ENCODE measurements around the gene PLCL2. TPM values are rescaled to one million over a fixed set of nuclear protein-coding genes. Genes with fewer than 3 reads are reported as not detected.

Gene PLCL2
- polyA plus RNA-seq, 1 experiment: 0.94 TPM

- peak overlapping the region; percentile 67 for H3K4me3 ChIP-seq (ENCODE audit: low read depth, low read length)
- ChIA-PET CTCF (interaction anchor here (0.8 kb wide), 1 partner anchor 618 kb away, joined by 8 read pairs; no protein-coding TSS in a partner anchor), POLR2A (no interaction called here)
- H3K27me3 ChIP-seq (ENCODE audit: control insufficient read depth, insufficient read depth, low read length): peaks cover 3% of the 10 kb centered on the region
- no peak for TF ChIP-seq CTCF (IDR thresholded peaks at IDR 0.05; ENCODE audit: low read depth, low read length)
- no peak for DNase-seq (ENCODE audit: low read depth, low spot score)
- H3K27ac ChIP-seq (ENCODE audit: low read depth, low read length): no peak overlapping the region
- no peaks in the 10 kb centered on the region; the same call in 1 of the 2 replicates for H3K9me3 ChIP-seq (ENCODE audit: control insufficient read depth, insufficient read depth, low read length)
Observed at GRCh38 chr3:16885593-16886302, 993 bp downstream of the PLCL2 start.

- ChIA-PET POLR2A (no interaction called here), CTCF (no interaction called here)
- H3K9me3 ChIP-seq (ENCODE audit: control insufficient read depth, insufficient read depth, low read length): no peaks in the 10 kb centered on the region; the same call in 1 of the 2 replicates
- peak overlapping the region; percentile 67; the same call in 1 of the 2 replicates for H3K4me3 ChIP-seq (ENCODE audit: low read depth, low read length)
- TF ChIP-seq CTCF (IDR thresholded peaks at IDR 0.05; ENCODE audit: low read depth, low read length): no peak
- H3K27ac ChIP-seq (ENCODE audit: low read depth, low read length): no peak overlapping the region
- no peak for DNase-seq (ENCODE audit: low read depth, low spot score)
- H3K27me3 ChIP-seq (ENCODE audit: control insufficient read depth, insufficient read depth, low read length): peaks cover 3% of the 10 kb centered on the region
Observed at GRCh38 chr3:16886303-16886683, 1.5 kb downstream of the PLCL2 start.

GRCh38 chr3:16887130-16887529, 2.4 kb downstream of the PLCL2 start:
- DNase-seq (ENCODE audit: low read depth, low spot score): no peak
- ChIA-PET POLR2A (no interaction called here), CTCF (no interaction called here)
- H3K27me3 ChIP-seq (ENCODE audit: control insufficient read depth, insufficient read depth, low read length): peaks cover 3% of the 10 kb centered on the region
- H3K4me3 ChIP-seq (ENCODE audit: low read depth, low read length): no peak overlapping the region
- H3K9me3 ChIP-seq (ENCODE audit: control insufficient read depth, insufficient read depth, low read length): no peaks in the 10 kb centered on the region; the same call in 1 of the 2 replicates
- no peak for TF ChIP-seq CTCF (IDR thresholded peaks at IDR 0.05; ENCODE audit: low read depth, low read length)
- no peak overlapping the region for H3K27ac ChIP-seq (ENCODE audit: low read depth, low read length)

- Histone ChIP-seq H3K27me3 (ENCODE audit: control insufficient read depth, insufficient read depth, low read length) (peaks cover 2% of the 10 kb centered on the region), H3K9me3 (ENCODE audit: control insufficient read depth, insufficient read depth, low read length) (no peaks in the 10 kb centered on the region; the same call in 1 of the 2 replicates), H3K4me3 (ENCODE audit: low read depth, low read length) (no peak overlapping the region), H3K27ac (ENCODE audit: low read depth, low read length) (no peak overlapping the region)
- ChIA-PET CTCF (no interaction called here), POLR2A (no interaction called here)
- no peak for TF ChIP-seq CTCF (IDR thresholded peaks at IDR 0.05; ENCODE audit: low read depth, low read length)
- DNase-seq (ENCODE audit: low read depth, low spot score): no peak
Observed at GRCh38 chr3:16888356-16888755, 3.6 kb downstream of the PLCL2 start.

GRCh38 chr3:16888785-16889607, 4.2 kb downstream of the PLCL2 start:
- DNase-seq (ENCODE audit: low read depth, low spot score): no peak
- ChIA-PET CTCF (no interaction called here), POLR2A (no interaction called here)
- no peak for TF ChIP-seq CTCF (IDR thresholded peaks at IDR 0.05; ENCODE audit: low read depth, low read length)
- no peaks in the 10 kb centered on the region for H3K27me3 ChIP-seq (ENCODE audit: control insufficient read depth, insufficient read depth, low read length)
- no peak overlapping the region for H3K27ac ChIP-seq (ENCODE audit: low read depth, low read length)
- H3K9me3 ChIP-seq (ENCODE audit: control insufficient read depth, insufficient read depth, low read length): no peaks in the 10 kb centered on the region; the same call in 1 of the 2 replicates
- H3K4me3 ChIP-seq (ENCODE audit: low read depth, low read length): no peak overlapping the region

All from AG04450 (cell line).